GM20000 (cell line): Measurements from ENCODE around the gene FOXD3.

ENCODE experiments used
- DNase-seq: peaks from one replicate; pipeline ENCODE4 v3.0.0; 2012; ENCODE audit warnings: low spot score
- CTCF ChIP-seq: IDR thresholded peaks from 2 replicates; pipeline ENCODE4 v1.5.1; 2012; ENCODE audit warnings: mild to moderate bottlenecking, control low read depth; ENCODE audit errors: extremely low read depth, missing control alignments

Gene FOXD3

GRCh38 chr1:63281753-63282152 is 40.6 kb upstream of the FOXD3 start:
- no peak for DNase-seq
- no peak for TF ChIP-seq CTCF

DNA sequence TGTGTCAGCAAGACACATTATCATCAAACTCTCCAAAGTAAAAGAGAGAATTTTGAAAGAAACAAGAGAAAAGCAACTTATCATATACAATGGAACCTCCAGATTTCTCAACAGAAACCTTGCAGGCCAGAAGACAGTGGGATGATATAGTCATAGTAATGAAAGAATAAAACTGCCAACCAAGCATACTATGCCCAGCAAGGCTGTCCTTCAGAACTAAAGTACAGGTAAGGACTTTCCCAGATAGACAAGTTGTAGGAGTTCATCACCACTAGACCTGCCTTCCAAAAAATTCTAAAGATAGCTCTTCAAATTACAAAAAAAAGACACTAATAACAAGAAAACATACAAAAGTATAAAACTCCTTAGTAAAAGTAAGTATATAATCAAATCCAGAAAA is 33.2 kb upstream of the FOXD3 start:
- DNase-seq = no peak
- TF ChIP-seq CTCF = no peak

- no peak for DNase-seq
- TF ChIP-seq CTCF = no peak
Observed at GRCh38 chr1:63294803-63295594, 27.4 kb upstream of the FOXD3 start.

DNA sequence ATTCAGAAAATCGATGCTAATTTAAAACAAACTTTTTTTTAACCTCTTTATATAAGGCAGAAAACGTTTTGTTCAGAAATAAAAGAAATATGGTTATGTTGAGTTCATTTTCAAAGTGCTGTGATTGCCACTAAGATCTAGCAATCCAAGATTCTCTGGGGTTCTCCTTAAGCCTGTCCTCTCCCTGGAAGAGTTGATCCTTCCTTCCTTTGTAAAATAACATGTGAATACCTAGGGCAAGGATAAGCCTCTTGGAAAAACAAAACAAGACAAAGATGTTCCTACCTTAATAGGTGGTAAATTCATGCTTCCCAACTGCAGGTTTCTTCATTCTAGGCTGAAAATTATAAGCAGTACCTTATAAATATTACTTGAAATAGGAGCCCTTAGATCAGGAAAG is 18.0 kb upstream of the FOXD3 start:
- TF ChIP-seq CTCF = no peak
- no peak for DNase-seq

GRCh38 chr1:63305043-63305442 is 17.3 kb upstream of the FOXD3 start:
- no peak for DNase-seq
- no peak for TF ChIP-seq CTCF

GRCh38 chr1:63307196-63307794 is 15.1 kb upstream of the FOXD3 start:
- TF ChIP-seq CTCF = no peak
- DNase-seq = no peak

DNA sequence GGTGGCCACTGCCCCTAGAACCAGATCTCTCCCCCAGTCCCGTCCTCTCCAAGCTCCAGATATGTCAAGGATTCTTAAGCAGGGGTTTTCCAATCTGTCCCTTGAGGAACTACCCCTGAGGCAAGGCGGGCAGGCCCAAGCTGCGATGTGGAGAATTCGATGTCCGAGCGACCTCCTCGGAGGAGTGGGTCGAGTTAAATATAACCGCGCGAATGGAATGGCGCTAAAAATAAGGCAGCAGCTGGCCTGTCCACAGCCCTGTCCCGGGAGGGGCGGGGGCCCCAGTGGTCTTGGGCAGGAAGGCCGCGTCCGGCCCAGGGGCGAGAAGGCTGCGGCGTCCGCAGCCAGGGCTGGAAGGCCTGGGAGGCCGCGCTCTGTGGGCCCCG is 5.8 kb upstream of the FOXD3 start:
- no peak for TF ChIP-seq CTCF
- DNase-seq = no peak
